ENCODE measurements around the gene WBP2NL. TPM values are rescaled to one million over a fixed set of nuclear protein-coding genes. Genes with fewer than 3 reads are reported as not detected.

The WBP2NL gene
- total RNA-seq, 2 donors from 2014 or later: 1.3 TPM; not detected in 1

- no peak for DNase-seq (ENCODE audit: low spot score)
- no peak overlapping the region for H3K4me3 ChIP-seq
- H3K4me1 ChIP-seq (ENCODE audit: control insufficient read depth in 1 of 2, low read depth in 2 of 2): no peaks in the 10 kb centered on the region
- H3K27ac ChIP-seq: no peak overlapping the region
- H3K27me3 ChIP-seq (replicated peaks; ENCODE audit: insufficient read depth): no peaks in the 10 kb centered on the region
- H3K36me3 ChIP-seq: no peaks in the 10 kb centered on the region
- no peaks in the 10 kb centered on the region for H3K9me3 ChIP-seq
- no peak for ATAC-seq (ENCODE audit: insufficient number of reproducible peaks, low FRiP score, low read depth)
- TF ChIP-seq CTCF (IDR thresholded peaks at IDR 0.05): no peak
Observed at GRCh38 chr22:41968601-41969000, 30.0 kb upstream of the WBP2NL start.

- no peak for DNase-seq (ENCODE audit: low spot score)
- Histone ChIP-seq H3K27me3 (replicated peaks; ENCODE audit: insufficient read depth) (no peaks in the 10 kb centered on the region), H3K9me3 (no peaks in the 10 kb centered on the region), H3K4me1 (ENCODE audit: control insufficient read depth in 1 of 2, low read depth in 2 of 2) (no peaks in the 10 kb centered on the region), H3K27ac (no peak within 1 kb of the TSS), H3K4me3 (no peak within 1 kb of the TSS), H3K36me3 (no peaks in the 10 kb centered on the region)
- no peak for TF ChIP-seq CTCF (IDR thresholded peaks at IDR 0.05)
- ATAC-seq (ENCODE audit: insufficient number of reproducible peaks, low FRiP score, low read depth): no peak
Observed at GRCh38 chr22:41969110-41969646, 29.4 kb upstream of the WBP2NL start, which contains the start of gene SEPTIN3. Gene SEPTIN3 (plus strand): TSS chr22:41969443. CDS start chr22:41971493, 2,050 bp downstream.

- H3K36me3 ChIP-seq: no peaks in the 10 kb centered on the region
- no peak for TF ChIP-seq CTCF (IDR thresholded peaks at IDR 0.05)
- H3K4me1 ChIP-seq (ENCODE audit: control insufficient read depth in 1 of 2, low read depth in 2 of 2): no peaks in the 10 kb centered on the region
- DNase-seq (ENCODE audit: low spot score) (no peak), ATAC-seq (ENCODE audit: insufficient number of reproducible peaks, low FRiP score, low read depth) (no peak)
- no peaks in the 10 kb centered on the region for H3K9me3 ChIP-seq
- H3K27me3 ChIP-seq (replicated peaks; ENCODE audit: insufficient read depth): no peaks in the 10 kb centered on the region
- H3K4me3 ChIP-seq: no peak overlapping the region
- H3K27ac ChIP-seq: no peak overlapping the region
Observed at GRCh38 chr22:41970601-41971000, 28.0 kb upstream of the WBP2NL start.

GRCh38 chr22:41971431-41971830 is 27.2 kb upstream of the WBP2NL start:
- DNase-seq (ENCODE audit: low spot score) (no peak), ATAC-seq (ENCODE audit: insufficient number of reproducible peaks, low FRiP score, low read depth) (no peak)
- H3K36me3 ChIP-seq: no peaks in the 10 kb centered on the region
- H3K27ac ChIP-seq: no peak overlapping the region
- peaks cover 0 to 4% of the 10 kb centered on the region in 2 donors for H3K4me1 ChIP-seq (ENCODE audit: control insufficient read depth in 1 of 2, low read depth in 2 of 2)
- no peak overlapping the region for H3K4me3 ChIP-seq
- no peaks in the 10 kb centered on the region for H3K9me3 ChIP-seq
- TF ChIP-seq CTCF (IDR thresholded peaks at IDR 0.05): no peak
- peaks cover 5% of the 10 kb centered on the region for H3K27me3 ChIP-seq (replicated peaks; ENCODE audit: insufficient read depth)

- Histone ChIP-seq H3K27me3 (replicated peaks; ENCODE audit: insufficient read depth) (peaks cover 11% of the 10 kb centered on the region), H3K27ac (no peak overlapping the region), H3K4me1 (ENCODE audit: control insufficient read depth in 1 of 2, low read depth in 2 of 2) (peaks cover 2 to 11% of the 10 kb centered on the region in 2 donors), H3K4me3 (no peak overlapping the region), H3K36me3 (no peaks in the 10 kb centered on the region), H3K9me3 (no peaks in the 10 kb centered on the region)
- DNase-seq (ENCODE audit: low spot score) (no peak), ATAC-seq (ENCODE audit: insufficient number of reproducible peaks, low FRiP score, low read depth) (no peak)
- no peak for TF ChIP-seq CTCF (IDR thresholded peaks at IDR 0.05)
Observed at GRCh38 chr22:41974691-41975290, 23.8 kb upstream of the WBP2NL start.
